Measurements from ENCODE around the gene C5orf15.
"Not testable (repeated sequence)": the region's sequence is repeated elsewhere in the genome, so short reads cannot be mapped to it uniquely, and the experiment has no call there.

Gene C5orf15

DNA sequence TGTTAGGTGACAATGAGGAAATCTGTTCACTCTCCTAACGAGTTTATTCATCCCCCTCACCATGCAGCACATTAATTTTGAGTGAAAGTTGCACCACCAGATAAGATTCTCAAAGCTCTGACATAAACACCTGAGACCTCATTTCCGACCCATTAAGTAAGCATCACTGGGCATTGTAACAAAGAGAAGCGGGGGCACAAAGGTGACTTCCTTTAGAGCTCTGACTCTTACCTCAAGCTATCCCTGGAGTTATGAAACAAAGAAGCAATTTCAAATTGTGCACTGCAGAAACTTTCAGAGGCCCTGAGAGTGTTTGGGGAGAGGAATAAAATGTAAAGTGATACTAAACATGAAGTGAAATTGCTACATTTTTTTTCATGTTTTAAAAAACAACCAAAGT lies 29.5 kb downstream of the C5orf15 start:
- Histone ChIP-seq H3K9ac (ENCODE audit: low read depth in 1 of 2, low read length in 2 of 2) (no peak overlapping the region), H3K36me3 (ENCODE audit: control insufficient read depth in 1 of 2, insufficient read depth in 2 of 2, low read length in 2 of 2) (no peaks in the 10 kb centered on the region), H3K4me1 (ENCODE audit: control insufficient read depth in 1 of 2, insufficient read depth in 2 of 2, low read length in 2 of 2) (peaks cover 17 to 26% of the 10 kb centered on the region in 2 donors), H3K4me3 (ENCODE audit: low read depth in 1 of 2, low read length in 2 of 2) (peak overlapping the region in 1 of 2 donors; percentile 7), H3K27ac (ENCODE audit: low read depth, low read length) (no peak overlapping the region), H3K9me3 (ENCODE audit: control insufficient read depth in 1 of 2, low read length in 2 of 2) (no peaks in the 10 kb centered on the region), H3K27me3 (ENCODE audit: control insufficient read depth in 1 of 2, insufficient read depth in 2 of 2, low read length in 2 of 2) (no peaks in the 10 kb centered on the region)

DNA sequence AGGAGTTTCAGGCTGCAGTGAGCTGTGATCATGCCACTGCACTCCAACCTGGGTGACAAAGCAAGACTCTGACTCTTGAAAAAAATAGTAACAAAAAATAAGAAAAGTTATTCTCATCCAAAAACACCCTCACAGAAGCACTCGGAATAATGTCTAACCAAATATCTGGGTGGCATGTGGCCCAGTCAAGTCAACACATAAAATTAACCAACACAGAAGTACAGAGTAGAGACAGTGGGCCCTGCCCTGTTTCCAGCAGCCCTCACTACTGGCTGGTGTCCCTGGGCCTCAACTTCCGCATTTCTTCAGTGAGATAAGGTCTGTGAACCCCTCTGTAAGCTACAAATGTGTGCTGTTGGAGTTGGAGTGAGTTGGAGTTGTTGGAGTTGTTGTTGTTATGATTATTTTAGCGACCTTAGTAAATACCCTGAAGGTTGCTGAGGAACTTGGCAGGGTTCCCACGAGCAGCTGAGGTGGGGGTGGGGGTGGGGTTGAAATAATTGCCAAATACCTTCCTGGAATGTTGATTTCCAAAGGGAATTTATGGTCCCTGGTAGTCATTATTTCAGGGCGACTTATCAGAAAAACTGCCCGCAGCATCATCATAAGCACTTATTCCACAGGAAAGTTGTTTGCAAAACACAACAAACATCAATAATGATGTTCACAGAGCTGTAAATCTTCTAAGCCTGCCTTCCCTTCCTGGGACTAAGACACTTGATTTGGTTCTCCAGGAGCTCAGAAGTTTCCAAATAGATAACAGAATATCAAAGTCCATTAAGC lies 30.2 kb downstream of the C5orf15 start:
- Histone ChIP-seq H3K36me3 (ENCODE audit: control insufficient read depth in 1 of 2, insufficient read depth in 2 of 2, low read length in 2 of 2) (no peaks in the 10 kb centered on the region), H3K9ac (ENCODE audit: low read depth in 1 of 2, low read length in 2 of 2) (no peak overlapping the region), H3K27ac (ENCODE audit: low read depth, low read length) (no peak overlapping the region), H3K4me1 (ENCODE audit: control insufficient read depth in 1 of 2, insufficient read depth in 2 of 2, low read length in 2 of 2) (peaks cover 14 to 23% of the 10 kb centered on the region in 2 donors), H3K4me3 (ENCODE audit: low read depth in 1 of 2, low read length in 2 of 2) (peak overlapping the region in 1 of 2 donors; percentile 7), H3K27me3 (ENCODE audit: control insufficient read depth in 1 of 2, insufficient read depth in 2 of 2, low read length in 2 of 2) (no peaks in the 10 kb centered on the region), H3K9me3 (ENCODE audit: control insufficient read depth in 1 of 2, low read length in 2 of 2) (no peaks in the 10 kb centered on the region)

DNA sequence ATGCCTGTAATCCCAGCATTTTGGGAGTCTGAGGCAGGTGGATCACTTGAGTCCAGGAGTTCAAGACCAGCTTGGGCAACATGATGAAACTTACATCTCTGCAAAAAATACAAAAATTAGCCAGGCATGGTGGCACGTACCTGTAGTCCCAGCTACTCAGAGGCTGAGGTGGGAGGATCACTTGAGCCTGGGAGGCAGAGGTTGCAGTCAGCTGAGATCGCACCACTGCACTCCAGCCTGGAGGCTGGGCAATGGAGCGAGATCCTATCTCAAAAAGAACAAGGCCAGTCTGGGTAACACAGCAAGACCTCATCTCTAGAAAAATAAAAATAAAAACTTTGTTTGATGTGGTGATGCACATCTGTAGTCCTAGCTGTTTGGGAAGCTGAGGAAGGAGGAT lies 30.8 kb downstream of the C5orf15 start:
- not testable (repeated sequence) for H3K9ac ChIP-seq (ENCODE audit: low read depth in 1 of 2, low read length in 2 of 2); H3K4me3 ChIP-seq (ENCODE audit: low read depth in 1 of 2, low read length in 2 of 2); H3K27me3 ChIP-seq (ENCODE audit: control insufficient read depth in 1 of 2, insufficient read depth in 2 of 2, low read length in 2 of 2); H3K36me3 ChIP-seq (ENCODE audit: control insufficient read depth in 1 of 2, insufficient read depth in 2 of 2, low read length in 2 of 2); H3K27ac ChIP-seq (ENCODE audit: low read depth, low read length); H3K9me3 ChIP-seq (ENCODE audit: control insufficient read depth in 1 of 2, low read length in 2 of 2)
- peaks cover 13 to 21% of the 10 kb centered on the region in 2 donors for H3K4me1 ChIP-seq (ENCODE audit: control insufficient read depth in 1 of 2, insufficient read depth in 2 of 2, low read length in 2 of 2)

DNA sequence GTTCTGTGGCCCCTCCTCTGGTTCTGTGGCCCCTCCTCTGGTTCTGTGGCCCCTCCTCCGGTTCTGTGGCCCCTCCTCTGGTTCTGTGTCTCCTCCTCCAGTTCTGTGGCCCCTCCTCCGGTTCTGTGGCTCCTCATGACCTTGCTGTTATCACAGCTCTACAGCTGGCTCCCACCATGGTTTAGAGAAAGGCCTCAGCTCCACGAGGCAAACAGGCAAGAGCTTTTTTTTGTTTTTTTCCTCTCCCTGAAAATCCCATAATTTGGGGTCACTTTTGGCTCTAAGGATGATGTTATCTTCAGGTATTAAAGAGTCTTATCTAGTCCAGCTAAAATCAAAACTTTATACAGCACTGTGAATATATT lies 31.8 kb downstream of the C5orf15 start:
- Histone ChIP-seq H3K4me3 (ENCODE audit: low read depth in 1 of 2, low read length in 2 of 2) (no peak overlapping the region), H3K9ac (ENCODE audit: low read depth in 1 of 2, low read length in 2 of 2) (no peak overlapping the region), H3K27ac (ENCODE audit: low read depth, low read length) (no peak overlapping the region), H3K9me3 (ENCODE audit: control insufficient read depth in 1 of 2, low read length in 2 of 2) (no peaks in the 10 kb centered on the region), H3K36me3 (ENCODE audit: control insufficient read depth in 1 of 2, insufficient read depth in 2 of 2, low read length in 2 of 2) (no peaks in the 10 kb centered on the region), H3K4me1 (ENCODE audit: control insufficient read depth in 1 of 2, insufficient read depth in 2 of 2, low read length in 2 of 2) (peaks cover 13 to 21% of the 10 kb centered on the region in 2 donors), H3K27me3 (ENCODE audit: control insufficient read depth in 1 of 2, insufficient read depth in 2 of 2, low read length in 2 of 2) (no peaks in the 10 kb centered on the region)

DNA sequence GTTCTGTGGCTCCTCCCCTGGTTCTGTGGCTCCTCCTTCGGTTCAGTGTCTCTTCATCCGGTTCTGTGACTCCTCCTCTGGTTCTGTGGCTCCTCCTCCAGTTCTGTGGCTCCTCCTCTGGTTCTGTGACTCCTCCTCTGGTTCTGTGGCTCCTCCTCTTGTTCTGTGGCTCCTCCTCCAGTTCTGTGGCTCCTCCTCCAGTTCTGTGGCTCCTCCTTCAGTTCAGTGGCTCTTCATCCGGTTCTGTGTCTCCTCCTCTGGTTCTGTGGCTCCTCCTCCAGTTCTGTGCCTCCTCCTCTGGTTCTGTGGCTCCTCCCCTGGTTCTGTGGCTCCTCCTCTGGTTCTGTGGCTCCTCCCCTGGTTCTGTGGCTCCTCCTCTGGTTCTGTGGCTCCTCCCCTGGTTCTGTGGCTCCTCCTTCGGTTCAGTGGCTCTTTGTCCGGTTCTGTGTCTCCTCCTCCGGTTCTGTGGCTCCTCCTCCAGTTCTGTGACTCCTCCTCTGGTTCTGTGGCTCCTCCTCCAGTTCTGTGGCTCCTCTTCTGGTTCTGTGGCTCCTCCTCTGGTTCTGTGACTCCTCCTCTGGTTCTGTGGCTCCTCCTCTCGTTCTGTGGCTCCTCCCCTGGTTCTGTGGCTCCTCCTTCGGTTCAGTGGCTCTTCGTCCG lies 32.3 kb downstream of the C5orf15 start:
- not testable (repeated sequence) for H3K36me3 ChIP-seq (ENCODE audit: control insufficient read depth in 1 of 2, insufficient read depth in 2 of 2, low read length in 2 of 2)

DNA sequence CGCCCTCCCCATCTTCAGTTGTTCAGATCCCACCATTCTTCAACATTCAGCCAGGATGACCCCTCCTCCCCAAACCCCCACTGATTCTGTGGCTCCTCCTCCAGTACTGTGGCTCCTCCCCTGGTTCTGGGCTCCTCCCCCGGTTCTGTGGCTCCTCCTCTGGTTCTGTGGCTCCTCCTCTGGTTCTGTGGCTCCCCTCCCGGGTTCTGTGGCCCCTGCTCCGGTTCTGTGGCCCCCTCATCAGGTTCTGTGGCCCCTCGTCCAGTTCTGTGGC lies 32.8 kb downstream of the C5orf15 start:
- Histone ChIP-seq H3K4me3 (ENCODE audit: low read depth in 1 of 2, low read length in 2 of 2) (no peak overlapping the region), H3K27ac (ENCODE audit: low read depth, low read length) (no peak overlapping the region), H3K9me3 (ENCODE audit: control insufficient read depth in 1 of 2, low read length in 2 of 2) (no peaks in the 10 kb centered on the region), H3K9ac (ENCODE audit: low read depth in 1 of 2, low read length in 2 of 2) (no peak overlapping the region), H3K27me3 (ENCODE audit: control insufficient read depth in 1 of 2, insufficient read depth in 2 of 2, low read length in 2 of 2) (no peaks in the 10 kb centered on the region), H3K36me3 (ENCODE audit: control insufficient read depth in 1 of 2, insufficient read depth in 2 of 2, low read length in 2 of 2) (no peaks in the 10 kb centered on the region), H3K4me1 (ENCODE audit: control insufficient read depth in 1 of 2, insufficient read depth in 2 of 2, low read length in 2 of 2) (peaks cover 13 to 22% of the 10 kb centered on the region in 2 donors)

More for the DNA sequence above, 32.3 kb downstream of the C5orf15 start:
- not testable (repeated sequence) for H3K4me3 ChIP-seq (ENCODE audit: low read depth in 1 of 2, low read length in 2 of 2); H3K9me3 ChIP-seq (ENCODE audit: control insufficient read depth in 1 of 2, low read length in 2 of 2); H3K9ac ChIP-seq (ENCODE audit: low read depth in 1 of 2, low read length in 2 of 2); H3K27ac ChIP-seq (ENCODE audit: low read depth, low read length); H3K27me3 ChIP-seq (ENCODE audit: control insufficient read depth in 1 of 2, insufficient read depth in 2 of 2, low read length in 2 of 2)
- peaks cover 13 to 21% of the 10 kb centered on the region in 2 donors for H3K4me1 ChIP-seq (ENCODE audit: control insufficient read depth in 1 of 2, insufficient read depth in 2 of 2, low read length in 2 of 2)

DNA sequence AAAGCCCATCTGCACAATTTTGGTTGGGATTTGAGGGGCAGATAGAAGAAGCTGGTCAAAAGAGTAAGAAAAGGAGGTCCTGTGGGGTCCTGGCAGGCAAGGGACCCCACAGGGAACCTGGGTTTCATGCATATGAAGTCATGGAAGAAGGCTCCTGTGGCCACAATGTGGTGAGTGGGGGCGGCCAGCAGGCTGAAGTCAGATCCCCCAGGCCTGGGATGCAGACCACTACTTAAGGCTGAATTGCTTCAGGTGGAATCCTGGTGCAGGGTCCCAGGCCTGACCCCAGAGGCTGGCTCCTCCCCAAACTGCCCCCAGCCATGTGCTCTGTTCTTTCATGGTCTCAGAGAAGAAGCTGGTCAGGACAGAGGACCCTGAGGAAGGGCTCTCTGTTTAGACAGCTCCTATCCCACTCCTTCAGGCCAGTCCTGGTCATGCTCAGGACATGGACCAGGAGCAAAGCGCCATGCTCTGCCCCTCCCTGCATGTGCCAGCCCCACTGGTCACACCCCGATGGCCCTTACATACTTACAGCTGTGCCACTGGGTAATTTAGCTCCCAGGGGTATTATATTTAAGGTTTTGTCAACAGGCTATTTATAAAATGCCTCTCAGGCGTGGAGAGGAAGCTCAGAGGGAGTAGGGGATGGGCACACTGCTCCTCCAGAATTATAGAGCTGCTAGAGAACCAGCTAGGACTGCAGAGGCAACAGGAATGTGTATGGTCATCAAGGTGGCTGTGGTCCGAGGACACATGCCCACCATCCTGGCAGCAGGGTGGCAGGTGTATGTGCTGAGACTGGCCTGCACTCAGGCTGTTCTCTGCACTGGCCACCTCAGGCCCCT lies 33.4 kb downstream of the C5orf15 start:
- no peak overlapping the region for H3K4me3 ChIP-seq (ENCODE audit: low read depth in 1 of 2, low read length in 2 of 2)
- H3K36me3 ChIP-seq (ENCODE audit: control insufficient read depth in 1 of 2, insufficient read depth in 2 of 2, low read length in 2 of 2): no peaks in the 10 kb centered on the region
- H3K9me3 ChIP-seq (ENCODE audit: control insufficient read depth in 1 of 2, low read length in 2 of 2): no peaks in the 10 kb centered on the region
- H3K9ac ChIP-seq (ENCODE audit: low read depth in 1 of 2, low read length in 2 of 2): no peak overlapping the region
- H3K27me3 ChIP-seq (ENCODE audit: control insufficient read depth in 1 of 2, insufficient read depth in 2 of 2, low read length in 2 of 2): no peaks in the 10 kb centered on the region
- H3K27ac ChIP-seq (ENCODE audit: low read depth, low read length): no peak overlapping the region
- H3K4me1 ChIP-seq (ENCODE audit: control insufficient read depth in 1 of 2, insufficient read depth in 2 of 2, low read length in 2 of 2): peaks cover 13 to 28% of the 10 kb centered on the region in 2 donors

DNA sequence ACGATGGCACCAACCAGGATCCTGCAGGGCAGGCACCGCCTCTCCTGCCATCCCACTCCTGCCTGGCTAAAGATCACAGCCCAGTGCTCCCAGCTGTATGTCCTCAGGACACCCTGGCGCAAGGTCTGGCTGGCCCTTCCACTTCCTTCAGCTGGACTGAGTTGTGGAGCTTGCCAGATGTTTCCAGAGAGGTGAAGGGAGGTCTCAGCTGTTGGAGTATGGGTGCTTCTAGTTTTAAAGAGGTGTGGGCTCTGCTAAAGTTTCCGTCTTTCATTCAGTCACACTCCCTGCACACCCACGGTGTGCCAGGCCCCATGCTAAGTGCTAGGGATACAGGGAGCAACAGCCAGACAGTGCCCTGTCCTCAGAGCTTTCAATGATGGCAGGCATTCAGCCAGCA lies 34.1 kb downstream of the C5orf15 start:
- Histone ChIP-seq H3K9ac (ENCODE audit: low read depth in 1 of 2, low read length in 2 of 2) (no peak overlapping the region), H3K9me3 (ENCODE audit: control insufficient read depth in 1 of 2, low read length in 2 of 2) (no peaks in the 10 kb centered on the region), H3K27me3 (ENCODE audit: control insufficient read depth in 1 of 2, insufficient read depth in 2 of 2, low read length in 2 of 2) (no peaks in the 10 kb centered on the region), H3K4me1 (ENCODE audit: control insufficient read depth in 1 of 2, insufficient read depth in 2 of 2, low read length in 2 of 2) (peaks cover 13 to 29% of the 10 kb centered on the region in 2 donors), H3K4me3 (ENCODE audit: low read depth in 1 of 2, low read length in 2 of 2) (no peak overlapping the region), H3K27ac (ENCODE audit: low read depth, low read length) (no peak overlapping the region), H3K36me3 (ENCODE audit: control insufficient read depth in 1 of 2, insufficient read depth in 2 of 2, low read length in 2 of 2) (no peaks in the 10 kb centered on the region)

DNA sequence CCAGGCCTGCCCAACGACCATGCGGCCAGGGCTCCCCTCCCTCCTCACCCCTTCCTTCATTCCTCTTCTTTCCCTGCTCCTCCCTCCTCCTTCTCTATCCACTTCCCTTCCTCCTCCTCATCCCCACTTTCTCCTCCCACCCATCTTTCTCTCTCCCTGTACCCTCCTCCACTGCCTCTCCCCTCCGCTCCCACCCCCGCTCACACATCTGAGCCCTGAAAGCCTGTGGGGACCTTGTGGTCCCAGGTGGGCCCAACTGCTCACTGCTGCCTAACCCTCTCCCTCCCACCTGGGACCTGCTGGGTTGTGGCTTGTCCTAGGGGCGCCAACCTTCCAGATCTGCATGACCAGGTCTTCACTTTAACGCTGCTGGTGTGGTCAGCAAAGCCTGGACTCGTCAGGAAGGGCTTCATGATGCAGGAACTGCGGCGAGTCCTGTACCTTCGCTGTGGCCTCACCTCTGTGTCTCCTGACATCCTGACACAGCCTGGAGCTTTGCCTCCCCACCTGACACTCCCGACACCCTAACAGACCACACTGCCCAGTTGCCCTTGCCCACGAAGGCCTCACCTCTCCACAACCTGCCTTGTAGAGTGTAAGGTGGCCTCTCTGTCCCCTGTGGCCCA lies 34.6 kb downstream of the C5orf15 start:
- H3K27ac ChIP-seq (ENCODE audit: low read depth, low read length): no peak overlapping the region
- H3K4me1 ChIP-seq (ENCODE audit: control insufficient read depth in 1 of 2, insufficient read depth in 2 of 2, low read length in 2 of 2): peaks cover 11 to 23% of the 10 kb centered on the region in 2 donors
- no peak overlapping the region for H3K9ac ChIP-seq (ENCODE audit: low read depth in 1 of 2, low read length in 2 of 2)
- H3K36me3 ChIP-seq (ENCODE audit: control insufficient read depth in 1 of 2, insufficient read depth in 2 of 2, low read length in 2 of 2): no peaks in the 10 kb centered on the region
- no peak overlapping the region for H3K4me3 ChIP-seq (ENCODE audit: low read depth in 1 of 2, low read length in 2 of 2)
- no peaks in the 10 kb centered on the region for H3K9me3 ChIP-seq (ENCODE audit: control insufficient read depth in 1 of 2, low read length in 2 of 2)
- no peaks in the 10 kb centered on the region for H3K27me3 ChIP-seq (ENCODE audit: control insufficient read depth in 1 of 2, insufficient read depth in 2 of 2, low read length in 2 of 2)

DNA sequence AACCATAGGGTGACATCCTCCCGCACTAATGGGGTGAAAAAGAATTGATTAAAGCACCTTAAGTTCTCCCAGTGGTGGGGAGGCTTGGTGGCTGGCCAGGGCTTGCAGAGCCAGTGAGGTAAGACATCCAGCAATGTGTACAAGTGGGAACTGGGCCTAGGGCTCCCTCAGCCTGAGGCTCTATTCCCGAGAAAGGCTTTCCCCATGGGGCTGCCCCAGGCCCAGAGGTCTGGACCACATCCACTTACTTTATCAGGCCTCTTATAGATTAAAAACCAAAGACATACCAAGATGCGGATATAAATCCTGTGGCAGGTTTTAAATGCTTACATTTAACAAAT lies 35.3 kb downstream of the C5orf15 start:
- no peaks in the 10 kb centered on the region for H3K27me3 ChIP-seq (ENCODE audit: control insufficient read depth in 1 of 2, insufficient read depth in 2 of 2, low read length in 2 of 2)
- H3K4me3 ChIP-seq (ENCODE audit: low read depth in 1 of 2, low read length in 2 of 2): no peak overlapping the region
- no peak overlapping the region for H3K9ac ChIP-seq (ENCODE audit: low read depth in 1 of 2, low read length in 2 of 2)
- no peaks in the 10 kb centered on the region for H3K36me3 ChIP-seq (ENCODE audit: control insufficient read depth in 1 of 2, insufficient read depth in 2 of 2, low read length in 2 of 2)
- no peak overlapping the region for H3K27ac ChIP-seq (ENCODE audit: low read depth, low read length)
- H3K9me3 ChIP-seq (ENCODE audit: control insufficient read depth in 1 of 2, low read length in 2 of 2): no peaks in the 10 kb centered on the region
- H3K4me1 ChIP-seq (ENCODE audit: control insufficient read depth in 1 of 2, insufficient read depth in 2 of 2, low read length in 2 of 2): peaks cover 5 to 17% of the 10 kb centered on the region in 2 donors

Measured in duodenal mucosa (tissue), 2 donors.